NCI-H2196 treated with DMSO at 0.1 percent for 48 hours (cell line): ENCODE results near the gene IL15RA.
"Not testable (repeated sequence)": the region's sequence is repeated elsewhere in the genome, so short reads cannot be mapped to it uniquely, and the experiment has no call there.

ENCODE experiments used
- DNase-seq: peaks from one replicate; lab custom pipeline; 2025; ENCODE audit not compliant: unreplicated experiment; lab: John Stamatoyannopoulos, UW

IL15RA gene

DNA sequence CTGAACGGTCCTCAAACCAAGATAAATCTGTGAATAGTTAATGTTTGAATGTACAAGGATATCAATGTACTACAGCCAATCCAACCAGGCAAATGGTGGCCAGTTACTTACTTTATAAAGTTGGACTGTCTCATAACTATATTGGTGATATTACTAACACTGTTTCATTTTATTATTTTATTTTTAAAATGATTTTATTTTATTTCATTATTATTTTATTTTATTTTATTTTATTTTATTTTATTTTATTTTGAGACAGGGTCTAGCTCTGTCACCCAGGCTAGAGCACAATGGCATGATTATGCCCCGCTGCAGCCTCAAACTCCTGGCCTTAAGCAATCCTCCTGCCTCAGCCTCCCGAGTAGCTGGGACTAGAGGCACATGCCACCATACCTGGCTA is 6.8 kb downstream of the IL15RA start:
- DNase-seq: no peak

DNA sequence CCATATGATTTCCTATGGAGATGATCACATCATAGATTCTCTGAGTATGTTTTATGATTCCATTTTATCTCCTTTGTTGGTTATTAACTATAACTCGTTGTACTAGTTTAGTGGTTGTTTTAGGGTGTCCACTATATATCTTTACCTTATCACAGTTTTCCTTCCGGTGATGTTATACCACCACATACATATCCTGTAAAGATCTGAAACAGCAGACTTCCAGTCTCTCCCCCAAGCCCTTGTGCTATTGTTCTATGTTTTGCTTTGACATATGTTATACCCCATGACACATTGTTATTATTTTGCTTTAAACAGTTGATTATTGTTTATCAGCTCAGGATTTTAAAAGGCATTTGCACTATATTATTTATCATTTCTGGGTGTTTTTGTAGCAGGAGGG is 7.3 kb downstream of the IL15RA start:
- DNase-seq: no peak

DNA sequence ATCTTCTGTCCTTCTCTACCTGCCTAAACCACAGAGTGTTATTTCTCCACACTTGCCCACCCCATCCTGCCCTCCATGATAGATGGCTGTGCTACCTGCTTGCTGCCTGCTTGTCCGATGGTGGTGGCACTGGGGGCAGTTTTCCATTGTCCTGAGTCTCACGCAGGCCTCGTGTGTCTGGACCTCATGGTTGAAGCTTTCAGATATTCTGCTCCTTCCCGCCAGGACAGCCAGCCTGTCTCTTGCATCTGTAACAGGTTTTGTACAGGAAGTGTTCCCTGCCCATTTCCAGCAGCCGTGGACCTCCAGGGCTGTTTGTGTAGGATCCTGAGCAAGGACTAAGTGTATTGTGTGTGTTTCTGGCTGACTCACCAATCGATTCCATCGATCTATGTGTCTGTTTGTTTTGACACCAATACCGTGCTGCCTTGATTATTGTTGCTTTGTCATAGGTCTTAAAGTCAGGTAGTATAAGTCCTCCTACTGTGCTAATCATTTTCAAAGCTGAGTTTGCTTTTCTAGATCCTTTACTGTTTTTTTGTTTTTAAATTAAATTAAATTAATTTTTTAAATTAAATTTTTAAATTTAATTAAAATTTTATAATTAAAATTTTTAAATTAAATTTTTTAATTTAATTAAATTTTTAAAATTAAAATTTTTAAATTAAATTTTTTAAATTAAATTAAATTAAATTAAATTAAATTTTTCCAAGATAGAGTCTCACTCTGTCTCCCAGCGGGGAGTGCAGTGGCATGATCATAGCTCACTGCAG is 8.5 kb downstream of the IL15RA start:
- no peak for DNase-seq

DNA sequence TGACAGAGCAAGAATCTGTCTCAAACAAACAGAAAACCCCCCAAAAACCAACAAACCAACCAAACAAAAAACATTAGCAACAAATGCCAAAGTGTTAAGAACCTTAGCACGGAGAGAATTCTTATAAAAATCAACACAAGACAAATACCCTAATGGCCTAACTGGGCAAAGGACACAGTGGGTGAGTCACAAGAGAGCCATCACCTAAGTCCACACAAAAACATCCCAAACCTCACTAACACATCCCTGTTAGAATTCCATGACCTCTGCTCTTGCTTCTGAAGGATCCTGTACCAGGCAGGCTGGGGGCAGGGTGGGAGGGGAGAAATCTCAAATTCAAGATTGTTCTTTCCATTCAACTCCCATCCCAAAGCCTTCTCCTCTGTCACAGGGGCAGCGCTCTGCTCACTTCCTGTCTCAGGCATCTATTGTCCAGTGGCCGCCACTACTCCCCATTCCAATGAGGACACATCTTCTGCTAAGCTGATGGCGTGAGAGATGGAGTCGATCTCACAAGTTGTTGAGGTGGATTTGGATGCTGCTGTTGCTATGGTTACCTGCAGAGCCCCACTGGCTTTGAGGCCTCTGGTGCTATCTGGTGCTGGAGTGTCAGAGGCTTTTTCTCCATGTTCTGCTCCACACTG is 9.2 kb downstream of the IL15RA start:
- no peak for DNase-seq

DNA sequence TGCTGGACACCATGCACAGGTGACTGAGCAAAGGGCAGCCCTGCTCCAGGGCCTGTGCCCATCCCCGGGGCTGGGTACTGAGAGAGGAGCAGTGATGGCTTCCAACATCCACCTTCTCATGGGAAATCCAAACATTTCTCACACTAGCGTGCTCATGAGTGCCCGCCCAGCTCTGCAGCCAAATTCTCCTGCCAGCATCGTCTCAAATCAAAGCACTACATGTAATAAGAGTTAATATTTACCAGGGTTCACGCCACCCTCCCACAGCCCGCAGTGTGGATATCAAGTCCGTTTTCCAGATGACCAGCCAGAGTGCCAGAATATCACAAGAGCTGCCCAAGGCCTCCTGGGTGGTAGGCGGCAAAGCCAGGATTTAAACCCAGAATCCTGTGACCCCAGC is 12.1 kb downstream of the IL15RA start:
- no peak for DNase-seq

DNA sequence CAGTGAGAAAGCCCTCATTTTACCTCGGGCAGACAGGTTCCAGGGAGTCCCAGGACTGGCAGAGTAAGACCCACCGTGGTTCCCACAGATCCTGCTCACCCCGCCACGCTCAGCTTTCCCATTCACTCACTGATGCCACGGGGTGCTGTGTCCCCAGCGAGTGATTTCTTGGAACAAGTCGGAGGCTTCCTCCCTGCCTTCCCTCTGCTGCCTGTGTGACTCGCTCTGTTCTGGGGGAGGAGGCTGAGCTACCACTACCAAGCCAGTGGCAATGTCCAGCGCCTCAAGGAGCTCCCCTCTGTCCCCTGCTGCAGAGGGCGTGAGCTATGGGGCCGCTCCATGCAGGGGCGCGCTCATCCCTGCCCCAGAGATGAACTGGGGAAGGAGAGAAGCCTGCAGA is 12.6 kb downstream of the IL15RA start:
- DNase-seq: no peak

DNA sequence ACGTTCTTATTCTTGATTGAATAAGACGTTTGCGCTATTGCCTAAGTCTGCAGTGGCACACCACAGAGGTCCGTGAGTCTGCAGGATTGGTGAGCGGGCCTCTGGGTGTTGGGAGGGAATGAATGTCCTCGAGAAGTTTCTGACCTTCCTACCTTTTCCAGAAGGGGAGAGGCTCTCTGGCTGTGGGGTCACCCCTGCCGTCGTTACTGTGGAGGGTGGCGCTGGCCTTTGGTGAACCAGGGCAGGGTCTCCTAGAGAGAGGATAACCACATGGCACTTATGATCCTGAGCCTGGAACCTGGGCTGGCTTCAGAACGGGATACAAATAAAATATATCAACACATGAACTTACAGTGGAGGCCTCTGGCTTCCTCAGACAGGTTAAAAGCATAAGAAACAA is 13.8 kb downstream of the IL15RA start:
- DNase-seq: no peak

DNA sequence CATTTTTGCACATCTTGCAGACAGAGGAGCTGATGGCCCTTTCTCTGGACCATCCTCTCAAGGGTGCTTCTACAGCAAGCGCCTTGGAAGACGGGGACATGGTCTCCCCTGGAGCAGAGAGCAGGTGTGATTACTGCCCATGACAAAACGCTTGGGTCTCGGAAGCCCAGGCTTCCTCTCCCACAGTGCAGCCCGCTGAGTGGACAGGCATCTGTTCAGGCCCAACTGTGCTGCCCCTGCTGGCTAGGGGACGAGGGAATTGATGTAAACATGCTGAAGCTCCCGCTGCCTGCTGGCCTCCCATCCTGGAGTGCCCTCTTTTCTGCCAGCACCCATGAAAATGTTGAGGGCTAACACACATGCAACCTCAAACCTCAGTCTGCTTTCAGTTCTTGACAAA is 14.3 kb downstream of the IL15RA start:
- no peak for DNase-seq

DNA sequence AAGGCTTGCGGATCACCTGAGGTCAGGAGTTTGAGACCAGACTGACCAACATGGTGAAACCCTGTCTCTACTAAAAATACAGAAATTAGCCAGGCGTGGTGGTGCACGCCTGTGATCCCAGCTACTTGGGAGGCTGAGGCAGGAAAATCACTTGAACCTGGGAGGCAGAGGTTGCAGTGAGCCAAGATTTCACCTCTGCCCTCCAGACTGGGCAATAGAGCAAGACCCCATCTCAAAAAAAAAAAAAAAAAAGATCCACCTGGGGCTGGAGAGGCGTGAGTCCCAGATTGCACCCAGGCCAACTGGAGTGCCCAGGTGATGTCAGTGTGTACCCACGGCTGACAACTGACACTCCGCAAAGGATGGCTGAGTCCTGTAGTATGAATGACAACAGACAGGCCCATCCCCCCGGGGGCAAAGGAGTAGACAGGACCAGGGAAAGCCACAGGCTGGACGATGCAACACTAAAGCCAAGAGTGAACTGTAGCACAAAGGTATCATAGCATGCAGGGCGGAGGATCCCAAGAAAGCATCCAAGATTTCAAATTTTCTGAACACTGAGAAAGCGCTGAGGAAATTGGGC is 14.9 kb downstream of the IL15RA start:
- DNase-seq: not testable (repeated sequence)

DNA sequence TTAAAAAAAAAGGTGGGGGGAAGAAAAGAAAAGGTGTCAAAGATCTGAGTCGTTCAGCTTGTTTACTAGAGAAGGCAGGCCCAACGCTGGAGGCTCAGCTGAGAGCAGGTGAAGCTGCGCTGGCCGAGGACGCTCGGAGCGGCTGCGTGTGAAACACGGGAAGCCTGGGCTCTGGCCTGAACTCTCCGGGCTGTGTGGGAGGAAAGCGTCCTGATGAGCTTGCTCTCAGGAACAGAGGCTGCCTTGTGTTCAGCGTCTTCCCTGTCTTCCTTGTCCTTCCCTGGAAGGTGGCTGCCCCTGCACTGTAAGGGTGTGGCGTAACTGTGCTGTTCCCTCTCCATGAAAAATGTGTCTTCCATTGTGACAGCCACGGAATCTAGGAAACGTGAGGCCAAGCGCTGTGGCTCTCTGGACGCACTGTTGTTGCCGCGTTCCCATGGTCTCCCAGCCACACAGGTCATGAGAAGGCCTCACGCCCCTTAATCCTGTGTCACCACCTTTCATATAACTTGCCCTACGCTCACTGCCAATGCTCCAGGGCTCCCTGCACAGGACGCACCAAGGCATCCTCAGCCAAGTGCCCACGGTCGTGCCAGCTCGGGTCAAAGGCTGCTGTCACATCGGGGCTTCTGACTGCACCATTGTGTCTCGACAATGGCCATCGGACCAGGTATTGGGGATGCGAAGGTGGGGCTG is 15.8 kb downstream of the IL15RA start:
- no peak for DNase-seq

DNA sequence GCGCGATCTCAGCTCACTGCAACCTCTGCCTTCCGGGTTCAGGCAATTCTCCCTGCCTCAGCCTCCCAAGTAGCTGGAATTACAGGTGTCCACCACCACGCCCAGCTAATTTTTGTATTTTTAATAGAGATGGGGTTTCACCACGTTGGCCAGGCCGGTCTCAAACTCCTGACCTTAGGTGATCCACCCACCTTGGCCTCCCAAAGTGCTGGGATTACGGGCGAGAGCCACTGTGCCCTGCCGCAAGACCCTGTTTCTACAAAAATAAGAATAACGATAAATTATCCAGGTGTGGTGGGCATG is 16.4 kb downstream of the IL15RA start:
- DNase-seq: not testable (repeated sequence)

DNA sequence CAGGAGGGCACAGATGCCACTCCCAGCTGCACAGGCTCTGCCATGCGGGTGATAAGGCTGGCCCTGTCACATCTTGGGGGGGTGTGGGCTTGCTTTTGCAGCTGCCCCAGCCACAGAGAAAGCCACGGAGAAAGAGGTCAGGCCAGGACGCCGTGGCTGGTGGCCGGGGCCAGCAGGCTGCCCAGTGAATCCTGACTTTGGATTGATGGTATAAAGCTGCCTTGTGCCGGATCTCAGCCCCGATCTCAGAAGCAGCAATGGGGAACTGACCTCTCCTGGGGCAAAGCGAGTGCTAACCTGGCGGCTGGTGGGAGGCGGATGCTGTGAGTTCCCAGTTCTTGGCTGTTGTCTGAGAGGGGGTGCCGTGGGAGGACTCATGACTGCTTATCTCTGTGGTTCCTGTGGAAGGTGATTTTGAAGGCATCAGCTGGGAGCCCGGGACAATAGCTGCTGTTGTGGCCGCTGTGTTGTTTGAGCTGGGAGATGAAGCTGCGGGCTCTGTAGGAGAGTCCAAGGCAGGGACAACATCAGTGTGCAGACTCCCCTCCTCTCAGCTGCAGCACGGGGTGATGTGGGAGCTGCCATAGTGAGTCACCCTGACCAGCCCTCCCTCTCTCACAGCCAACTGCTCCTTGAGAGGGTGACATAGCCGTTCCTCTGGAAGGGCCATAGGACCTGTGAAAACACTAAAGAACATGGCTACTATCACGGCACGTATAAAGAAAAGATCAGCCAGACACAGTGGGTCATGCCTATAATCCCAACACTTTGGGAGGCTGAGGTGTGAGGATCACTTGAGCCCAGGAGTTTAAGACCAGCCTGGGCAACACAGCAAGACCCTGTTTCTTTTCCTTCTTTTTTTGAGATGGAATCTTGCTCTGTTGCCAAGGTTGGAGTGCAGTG is 17.0 kb downstream of the IL15RA start:
- no peak for DNase-seq

DNA sequence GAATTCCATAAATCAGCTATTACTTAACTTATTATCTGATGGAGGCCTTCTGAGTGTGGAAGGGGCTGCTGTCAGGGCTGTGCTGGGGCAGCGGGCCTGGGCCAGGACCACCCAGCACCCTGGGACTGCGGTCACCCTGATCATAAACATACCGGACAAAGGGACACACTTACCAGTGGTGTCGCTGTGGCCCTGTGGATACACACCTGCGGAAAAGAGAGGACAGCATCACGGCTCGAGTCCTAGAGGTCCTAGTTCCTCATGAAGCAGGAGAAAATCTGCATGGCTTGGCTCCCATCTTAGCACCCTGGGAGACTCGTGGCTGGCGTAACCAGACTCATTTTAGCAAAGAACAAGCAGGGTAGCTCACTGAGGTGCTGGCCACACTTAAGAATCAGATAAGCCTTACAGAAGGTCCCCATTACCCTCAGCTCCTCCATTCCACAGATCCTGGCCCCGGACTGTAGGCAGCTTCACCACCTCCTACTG is 17.7 kb downstream of the IL15RA start:
- DNase-seq: no peak

DNA sequence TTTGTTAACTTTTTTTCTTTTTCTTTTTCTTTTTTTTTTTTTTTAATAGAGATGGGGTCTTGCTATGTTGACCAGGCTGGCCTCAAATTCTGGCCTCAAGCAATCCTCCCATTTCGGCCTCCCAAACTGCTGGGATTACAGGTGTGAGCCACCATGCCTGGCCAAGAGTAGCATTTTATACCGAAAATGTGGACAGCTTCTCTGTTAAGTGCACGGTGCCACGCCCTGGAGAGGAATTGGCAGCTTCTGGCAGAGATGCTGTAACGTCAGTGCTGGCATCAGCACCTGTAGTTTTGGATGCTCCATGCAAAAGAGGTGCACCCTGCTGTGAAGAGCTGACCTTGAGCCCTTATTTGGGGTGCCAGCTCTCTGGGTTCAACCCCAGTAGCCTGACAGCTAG is 18.2 kb downstream of the IL15RA start:
- DNase-seq: no peak

DNA sequence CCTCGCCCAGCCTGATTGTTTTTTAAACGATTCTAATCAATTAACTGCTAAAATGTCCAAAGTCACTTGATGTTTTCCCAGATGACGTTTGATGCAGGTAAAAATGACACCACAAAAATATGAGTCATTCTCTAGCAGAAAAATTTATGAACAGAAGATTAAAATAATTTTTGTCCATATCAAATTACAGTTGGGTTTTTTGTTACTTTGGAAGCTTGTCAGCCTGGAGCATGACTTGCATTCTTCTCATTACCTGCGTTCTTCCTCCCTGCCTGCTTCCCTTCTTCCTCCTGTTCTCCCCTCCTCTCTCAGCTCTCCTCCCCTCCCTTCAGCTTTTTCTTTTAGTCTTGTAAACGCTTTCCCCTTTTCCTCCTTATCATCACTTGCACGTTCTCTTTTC is 18.7 kb downstream of the IL15RA start:
- DNase-seq: no peak

DNA sequence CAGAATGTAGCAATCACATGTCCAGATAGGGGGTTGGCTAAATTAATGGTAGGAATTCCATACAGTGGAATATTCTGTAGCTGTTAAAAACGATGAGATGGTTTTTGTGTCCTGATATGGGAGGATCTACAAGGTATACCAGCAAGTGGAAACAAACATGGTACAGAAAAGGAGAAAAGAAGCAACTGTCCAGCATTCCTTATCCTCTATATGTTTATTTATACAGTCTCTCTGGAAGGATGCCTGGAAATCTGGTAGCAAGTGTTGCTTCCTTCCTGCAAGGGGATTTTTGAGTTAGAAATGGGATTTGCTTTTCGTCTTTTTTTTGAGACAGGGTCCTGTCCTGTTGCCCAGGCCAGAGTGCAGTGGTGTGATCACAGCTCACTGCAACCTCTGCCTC is 19.3 kb downstream of the IL15RA start:
- no peak for DNase-seq

DNA sequence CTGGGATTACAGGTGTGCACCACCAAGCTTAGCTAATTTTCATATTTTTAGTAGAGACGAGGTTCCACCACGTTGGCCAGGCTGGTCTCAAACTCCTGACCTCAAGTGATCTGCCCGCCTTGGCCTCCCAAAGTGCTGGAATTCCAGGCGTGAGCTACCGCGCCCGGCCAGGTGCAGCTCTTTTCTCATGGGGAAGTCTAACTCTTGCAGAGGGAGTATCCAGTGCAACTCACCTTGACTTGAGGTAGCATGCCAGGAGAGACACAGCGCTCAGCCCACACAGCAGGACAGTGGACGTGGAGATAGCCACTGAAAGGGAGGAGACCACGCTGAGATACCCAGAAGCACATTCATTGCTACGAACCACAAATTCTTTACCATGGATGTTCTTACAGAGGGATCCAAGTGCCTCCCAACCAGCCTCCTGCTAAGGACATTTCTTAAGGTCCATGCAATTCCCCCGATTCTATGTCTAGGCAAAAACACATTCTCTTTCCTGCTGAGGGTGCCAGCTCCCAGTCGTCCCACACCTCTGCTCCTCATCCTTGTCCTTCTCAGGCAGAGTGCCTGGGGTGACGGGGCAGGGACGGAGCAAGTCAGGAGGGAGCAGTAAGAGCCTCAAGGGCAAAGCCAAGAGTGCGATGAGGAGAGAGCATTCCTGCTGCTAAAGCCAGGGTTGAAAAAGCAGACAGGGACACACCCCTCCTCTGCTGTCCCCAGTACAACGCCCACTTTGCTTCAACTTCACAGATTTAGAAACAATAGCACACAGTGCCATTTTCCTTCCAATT is 21.0 kb downstream of the IL15RA start:
- no peak for DNase-seq

DNA sequence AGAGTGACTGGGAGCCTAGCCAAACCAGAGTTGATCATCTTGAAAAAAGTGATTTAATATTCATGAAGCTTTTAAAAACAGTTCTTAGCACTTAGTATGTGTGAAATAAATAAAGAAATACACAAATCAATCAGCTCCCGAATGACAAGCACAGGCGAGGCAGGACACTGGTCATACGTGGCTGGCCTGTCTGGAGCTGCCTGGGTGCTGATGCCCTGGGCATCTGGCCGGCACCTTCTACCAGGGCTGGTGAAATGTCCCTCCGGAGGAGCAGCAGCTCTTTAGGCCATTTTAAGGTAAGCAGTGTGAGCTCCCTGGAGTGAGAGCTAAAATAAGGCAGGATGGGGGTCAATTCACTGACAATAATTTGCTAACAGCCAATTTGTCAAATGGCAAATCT is 23.7 kb downstream of the IL15RA start:
- no peak for DNase-seq

DNA sequence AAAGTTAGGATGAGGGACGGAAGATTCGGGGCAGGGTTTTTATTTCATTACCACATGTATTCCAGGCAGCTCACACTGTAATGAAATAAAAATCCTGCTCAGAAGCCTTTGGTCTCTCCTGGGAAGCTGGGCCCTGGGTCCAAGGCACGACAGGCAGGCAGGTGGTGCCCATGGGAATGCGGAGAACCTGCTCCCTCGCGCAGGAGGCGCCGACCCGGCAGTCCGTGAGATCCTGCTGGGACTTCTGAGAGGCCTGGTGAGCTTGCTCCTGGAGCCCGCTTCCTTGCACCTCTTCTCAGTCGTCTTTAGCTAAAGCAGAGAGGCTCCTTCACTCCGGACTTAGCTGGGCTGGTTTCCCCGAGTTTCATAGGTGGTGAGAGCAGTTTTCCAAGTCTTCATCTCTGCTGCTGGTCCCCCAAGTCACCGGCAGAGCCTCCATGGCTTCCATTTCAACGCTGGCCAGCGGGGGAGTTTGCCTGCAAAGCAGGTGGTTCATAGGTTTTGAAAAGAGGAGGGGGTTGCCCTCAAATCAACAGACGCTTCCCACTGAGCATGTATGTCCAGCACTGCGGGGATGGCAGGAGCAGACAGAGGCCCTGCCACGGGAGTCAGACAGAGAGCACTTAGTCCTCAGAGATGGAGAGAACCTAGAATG is 24.5 kb downstream of the IL15RA start:
- no peak for DNase-seq
